ENCODE data around the gene FBXL17.

The FBXL17 gene

DNA sequence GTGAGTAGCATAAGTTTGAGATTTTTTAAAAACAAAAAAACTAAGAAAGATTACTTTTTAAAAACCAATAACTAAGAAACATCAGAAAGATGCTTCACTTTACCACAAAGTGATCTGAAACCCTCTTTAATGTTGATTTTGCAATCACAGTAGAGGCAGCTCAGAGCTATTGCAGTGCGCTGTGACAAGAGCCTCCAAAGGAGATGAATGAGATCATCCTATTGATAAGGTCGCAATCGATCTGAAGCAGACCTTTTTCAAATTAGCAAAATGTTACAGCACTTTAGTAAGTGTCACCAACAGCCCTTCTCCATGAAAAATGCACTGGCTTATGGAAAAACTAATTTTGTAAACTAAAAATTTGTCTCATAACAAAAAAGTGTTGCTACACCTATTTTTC is 426.6 kb downstream of the FBXL17 start:
- TF ChIP-seq, protein P1, sequence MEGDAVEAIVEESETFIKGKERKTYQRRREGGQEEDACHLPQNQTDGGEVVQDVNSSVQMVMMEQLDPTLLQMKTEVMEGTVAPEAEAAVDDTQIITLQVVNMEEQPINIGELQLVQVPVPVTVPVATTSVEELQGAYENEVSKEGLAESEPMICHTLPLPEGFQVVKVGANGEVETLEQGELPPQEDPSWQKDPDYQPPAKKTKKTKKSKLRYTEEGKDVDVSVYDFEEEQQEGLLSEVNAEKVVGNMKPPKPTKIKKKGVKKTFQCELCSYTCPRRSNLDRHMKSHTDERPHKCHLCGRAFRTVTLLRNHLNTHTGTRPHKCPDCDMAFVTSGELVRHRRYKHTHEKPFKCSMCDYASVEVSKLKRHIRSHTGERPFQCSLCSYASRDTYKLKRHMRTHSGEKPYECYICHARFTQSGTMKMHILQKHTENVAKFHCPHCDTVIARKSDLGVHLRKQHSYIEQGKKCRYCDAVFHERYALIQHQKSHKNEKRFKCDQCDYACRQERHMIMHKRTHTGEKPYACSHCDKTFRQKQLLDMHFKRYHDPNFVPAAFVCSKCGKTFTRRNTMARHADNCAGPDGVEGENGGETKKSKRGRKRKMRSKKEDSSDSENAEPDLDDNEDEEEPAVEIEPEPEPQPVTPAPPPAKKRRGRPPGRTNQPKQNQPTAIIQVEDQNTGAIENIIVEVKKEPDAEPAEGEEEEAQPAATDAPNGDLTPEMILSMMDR (IDR thresholded peaks at IDR 0.05; ENCODE audit: control insufficient read depth, insufficient read depth, low read depth, low read length, missing control alignments) = no peak
- H3K4me3 ChIP-seq (ENCODE audit: control insufficient read depth, low read depth, low read length) = no peak overlapping the region
- no peak for DNase-seq (ENCODE audit: low read depth)

DNA sequence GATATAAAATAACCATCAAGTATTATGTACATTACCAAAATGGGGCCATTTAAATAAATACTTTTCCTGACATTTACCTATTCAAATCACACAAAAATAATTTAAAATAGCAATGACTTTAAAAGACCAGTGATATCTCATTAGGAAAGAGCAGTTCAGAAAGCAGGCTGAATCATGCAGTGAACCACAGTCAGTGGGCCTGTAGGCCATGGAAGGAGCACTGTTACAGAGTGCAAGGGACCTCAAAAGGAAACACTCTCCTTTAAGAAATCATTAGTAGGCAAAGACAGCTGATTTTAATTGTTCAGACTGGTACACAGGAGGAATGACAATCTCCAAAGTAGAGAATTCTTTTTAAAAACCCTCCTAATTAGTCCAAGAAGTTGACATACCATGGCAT is 427.6 kb downstream of the FBXL17 start:
- H3K4me3 ChIP-seq (ENCODE audit: control insufficient read depth, low read depth, low read length) = no peak overlapping the region
- TF ChIP-seq, protein P1 (IDR thresholded peaks at IDR 0.05; ENCODE audit: control insufficient read depth, insufficient read depth, low read depth, low read length, missing control alignments) = no peak
- no peak for DNase-seq (ENCODE audit: low read depth)

DNA sequence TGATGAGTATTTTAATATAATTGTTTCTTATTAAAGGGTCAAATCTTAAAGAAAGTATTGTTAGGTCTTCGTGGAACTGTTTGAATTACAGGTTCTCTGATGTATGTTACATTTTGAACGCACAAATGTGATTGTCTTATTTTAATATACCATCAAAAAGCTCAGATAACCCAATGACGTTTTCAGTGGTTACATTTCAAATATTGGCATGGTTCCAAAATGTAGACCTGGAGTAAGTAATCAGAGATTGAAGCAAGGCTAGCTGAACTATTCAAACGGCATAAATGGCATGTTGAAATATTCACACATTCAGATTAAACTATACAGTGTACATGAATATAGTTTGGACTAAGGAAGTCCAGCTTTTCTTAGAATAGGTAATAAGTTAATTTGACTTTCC is 429.4 kb downstream of the FBXL17 start:
- TF ChIP-seq, protein P1 (IDR thresholded peaks at IDR 0.05; ENCODE audit: control insufficient read depth, insufficient read depth, low read depth, low read length, missing control alignments) = no peak
- no peak for DNase-seq (ENCODE audit: low read depth)
- no peak overlapping the region for H3K4me3 ChIP-seq (ENCODE audit: control insufficient read depth, low read depth, low read length)

DNA sequence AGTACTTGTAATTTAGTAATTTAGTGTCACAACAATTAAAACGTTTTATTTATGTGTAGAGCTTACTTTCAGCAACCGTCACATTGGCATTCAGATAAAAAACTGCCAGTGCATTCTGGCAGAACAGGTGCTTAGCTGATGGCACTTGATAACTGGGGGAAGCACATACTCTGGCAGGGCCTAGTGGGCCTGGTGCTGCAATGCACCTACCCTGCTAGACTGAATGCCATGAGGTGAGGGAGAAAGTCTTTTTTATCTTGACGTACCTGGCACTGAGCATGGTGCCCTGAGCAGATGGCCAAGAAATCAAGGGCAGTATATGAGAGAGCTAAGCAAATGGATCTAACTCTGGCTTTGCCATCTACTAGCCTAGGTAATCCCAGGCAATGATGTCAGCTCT is 430.6 kb downstream of the FBXL17 start:
- DNase-seq (ENCODE audit: low read depth) = no peak
- TF ChIP-seq, protein P1 (IDR thresholded peaks at IDR 0.05; ENCODE audit: control insufficient read depth, insufficient read depth, low read depth, low read length, missing control alignments) = no peak
- no peak overlapping the region for H3K4me3 ChIP-seq (ENCODE audit: control insufficient read depth, low read depth, low read length)

DNA sequence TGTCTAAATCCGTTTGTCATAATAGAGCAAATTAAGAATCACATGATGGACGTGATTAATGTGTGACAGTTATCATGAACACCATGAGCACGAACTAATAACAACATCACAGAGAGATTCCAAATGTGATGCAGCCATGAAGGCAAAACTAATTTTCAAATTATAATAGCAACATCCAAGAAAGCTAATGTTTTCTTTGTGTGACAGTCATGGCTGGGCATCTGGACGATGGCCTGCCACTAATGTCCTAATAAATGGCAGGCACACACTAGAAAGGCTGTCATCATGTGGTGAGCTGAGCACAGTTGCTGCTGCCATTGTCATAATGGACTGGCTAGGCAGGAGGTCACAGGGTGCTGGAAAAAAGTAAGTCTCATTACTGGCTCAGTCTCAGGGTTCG is 431.1 kb downstream of the FBXL17 start:
- TF ChIP-seq, protein P1 (IDR thresholded peaks at IDR 0.05; ENCODE audit: control insufficient read depth, insufficient read depth, low read depth, low read length, missing control alignments) = no peak
- DNase-seq (ENCODE audit: low read depth) = no peak
- H3K4me3 ChIP-seq (ENCODE audit: control insufficient read depth, low read depth, low read length) = no peak overlapping the region

DNA sequence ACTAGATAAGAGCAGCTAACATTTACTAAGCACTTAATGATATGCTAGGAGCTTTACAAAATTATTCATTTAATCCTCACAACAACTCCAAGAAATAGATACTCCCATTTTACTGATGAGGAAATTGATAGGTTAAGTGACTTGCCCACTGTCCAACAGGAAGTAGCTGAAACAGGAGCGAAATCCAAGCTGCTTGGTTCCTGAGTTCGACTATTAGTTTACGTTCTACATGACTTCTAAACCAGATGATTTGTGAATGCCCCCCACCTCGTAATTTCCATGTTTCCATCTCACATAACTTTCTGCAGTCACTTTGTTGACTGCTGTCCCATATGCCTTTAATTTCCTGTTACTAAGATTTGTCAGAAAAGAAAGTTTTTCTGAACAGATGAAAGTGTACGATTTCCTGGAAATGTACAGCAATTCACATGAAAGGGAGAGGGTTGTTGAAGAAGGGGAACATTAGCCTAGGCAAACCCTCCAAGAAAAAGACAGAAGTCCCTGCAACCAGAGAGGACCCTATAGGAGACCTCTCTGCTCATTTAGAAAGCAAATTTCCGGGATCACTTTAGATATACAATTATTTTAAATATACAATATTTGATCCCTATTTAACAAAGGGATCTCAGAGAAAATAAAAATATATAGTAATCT is 432.1 kb downstream of the FBXL17 start:
- H3K4me3 ChIP-seq (ENCODE audit: control insufficient read depth, low read depth, low read length) = no peak overlapping the region
- TF ChIP-seq, protein P1 (IDR thresholded peaks at IDR 0.05; ENCODE audit: control insufficient read depth, insufficient read depth, low read depth, low read length, missing control alignments) = no peak
- no peak for DNase-seq (ENCODE audit: low read depth)

Data from AG09309 (cell line).